DOHH2 (cell line): ENCODE measurements around the gene NAALADL2.

Experiments
- H3F3A ChIP-seq: fragments of 200-600 bp; sonication (generic), shearing (Covaris generic); 2 replicates; pipeline ENCODE4 v1.6.0; 2016; ENCODE audit warnings: antibody characterized with exemption, mild to moderate bottlenecking; ENCODE audit not compliant: control insufficient read depth, insufficient read depth
- H3K27ac ChIP-seq: fragments of 200-600 bp; sonication (generic); 2 replicates; pipeline ENCODE4 v1.5.1; 2014; ENCODE audit warnings: low read depth, mild to moderate bottlenecking, low read length, moderate library complexity
- H3K27me3 ChIP-seq: fragments of 200-600 bp; sonication (generic); 2 replicates; pipeline ENCODE4 v1.6.1; 2014; ENCODE audit warnings: mild to moderate bottlenecking, low read length, mixed read lengths; ENCODE audit not compliant: control insufficient read depth
- H3K36me3 ChIP-seq: fragments of 200-600 bp; sonication (generic); 2 replicates; pipeline ENCODE4 v1.6.1; 2014; ENCODE audit warnings: mild to moderate bottlenecking, low read length, moderate library complexity, mixed read lengths; ENCODE audit not compliant: control insufficient read depth
- H3K4me1 ChIP-seq: fragments of 200-600 bp; sonication (generic); 2 replicates; pipeline ENCODE4 v1.6.1; 2014; ENCODE audit warnings: mild to moderate bottlenecking, low read length, mixed read lengths; ENCODE audit not compliant: control insufficient read depth
- H3K4me2 ChIP-seq: fragments of 200-600 bp; sonication (generic); 2 replicates; pipeline ENCODE4 v1.6.0; 2014; ENCODE audit warnings: mild to moderate bottlenecking, low read length, moderate library complexity
- H3K4me3 ChIP-seq: fragments of 200-600 bp; sonication (generic); 2 replicates; pipeline ENCODE4 v1.5.1; 2014; ENCODE audit warnings: mild to moderate bottlenecking, low read length, mixed read lengths
- H3K79me2 ChIP-seq: fragments of 200-600 bp; sonication (generic); 2 replicates; pipeline ENCODE4 v1.6.1; 2014; ENCODE audit warnings: mild to moderate bottlenecking, low read length, mixed read lengths; ENCODE audit not compliant: control insufficient read depth
- H3K9me2 ChIP-seq: fragments of 200-600 bp; sonication (generic); replicated peaks from 2 replicates; pipeline ENCODE4 v1.6.1; 2014; ENCODE audit warnings: mild to moderate bottlenecking, low read length, mixed read lengths; ENCODE audit not compliant: control insufficient read depth
- H3K9me3 ChIP-seq: fragments of 200-600 bp; sonication (generic); 2 replicates; pipeline ENCODE4 v1.6.1; 2014; ENCODE audit warnings: antibody characterized with exemption, low read length, mixed read lengths; ENCODE audit not compliant: control insufficient read depth, insufficient read depth
- H4K20me1 ChIP-seq: fragments of 200-600 bp; sonication (generic); 2 replicates; pipeline ENCODE4 v1.6.0; 2014; ENCODE audit warnings: low read depth, mild to moderate bottlenecking, antibody characterized with exemption, low read length, moderate library complexity; ENCODE audit not compliant: control insufficient read depth, insufficient read depth
- CTCF ChIP-seq: fragments of 200-600 bp; sonication (generic); IDR thresholded peaks from one replicate; pipeline ENCODE4 v1.5.1; 2014; ENCODE audit warnings: antibody characterized with exemption, mild to moderate bottlenecking, low read depth, low read length; ENCODE audit not compliant: poor library complexity, severe bottlenecking
- EZH2phosphoT487 ChIP-seq: fragments of 200-600 bp; sonication (generic); IDR thresholded peaks from 2 replicates; pipeline ENCODE4 v1.6.1; 2017; ENCODE audit warnings: borderline replicate concordance, mild to moderate bottlenecking, antibody characterized with exemption, low read length, moderate library complexity, mixed read lengths

The NAALADL2 gene

GRCh38 chr3:175342196-175342595 is 483.1 kb downstream of the NAALADL2 start:
- Histone ChIP-seq H4K20me1 (no peaks in the 10 kb centered on the region), H3K4me2 (no peak overlapping the region), H3F3A (no peaks in the 10 kb centered on the region), H3K9me2 (no peaks in the 10 kb centered on the region), H3K9me3 (no peaks in the 10 kb centered on the region; the same call in 1 of the 2 replicates), H3K4me3 (no peak overlapping the region), H3K27me3 (no peaks in the 10 kb centered on the region), H3K36me3 (no peaks in the 10 kb centered on the region), H3K79me2 (no peaks in the 10 kb centered on the region), H3K27ac (no peak overlapping the region), H3K4me1 (no peaks in the 10 kb centered on the region)
- TF ChIP-seq CTCF (no peak), EZH2phosphoT487 (no peak)

GRCh38 chr3:175343946-175344345 is 484.8 kb downstream of the NAALADL2 start:
- H3K27me3 ChIP-seq = no peaks in the 10 kb centered on the region
- no peak overlapping the region for H3K4me3 ChIP-seq
- H3K4me1 ChIP-seq = no peaks in the 10 kb centered on the region
- H3K9me3 ChIP-seq = no peaks in the 10 kb centered on the region; the same call in 1 of the 2 replicates
- H3K4me2 ChIP-seq = no peak overlapping the region
- H3K79me2 ChIP-seq = no peaks in the 10 kb centered on the region
- H3K36me3 ChIP-seq = no peaks in the 10 kb centered on the region
- no peaks in the 10 kb centered on the region for H3F3A ChIP-seq
- TF ChIP-seq EZH2phosphoT487 = no peak
- no peak for TF ChIP-seq CTCF
- H4K20me1 ChIP-seq = no peaks in the 10 kb centered on the region
- no peak overlapping the region for H3K27ac ChIP-seq
- no peaks in the 10 kb centered on the region for H3K9me2 ChIP-seq

- Histone ChIP-seq H3K27me3 (no peaks in the 10 kb centered on the region), H3K4me2 (no peak overlapping the region), H3K4me3 (no peak overlapping the region), H3K9me3 (no peaks in the 10 kb centered on the region; the same call in 1 of the 2 replicates), H3F3A (no peaks in the 10 kb centered on the region), H3K79me2 (no peaks in the 10 kb centered on the region), H3K27ac (no peak overlapping the region), H4K20me1 (no peaks in the 10 kb centered on the region), H3K4me1 (no peaks in the 10 kb centered on the region), H3K36me3 (no peaks in the 10 kb centered on the region), H3K9me2 (no peaks in the 10 kb centered on the region)
- no peak for TF ChIP-seq CTCF
- TF ChIP-seq EZH2phosphoT487 = no peak
Observed at GRCh38 chr3:175346573-175347356, 487.6 kb downstream of the NAALADL2 start.
